Psoas muscle (tissue), 8 donors: ENCODE measurements around the gene PPARG. TPM values are rescaled to one million over a fixed set of nuclear protein-coding genes. Genes with fewer than 3 reads are reported as not detected.
"Not testable (repeated sequence)": the region's sequence is repeated elsewhere in the genome, so short reads cannot be mapped to it uniquely, and the experiment has no call there.

Experiments
- ATAC-seq, 4 donors: fragments of 200-7000 bp; cut with Tn5 transposase; one replicate each; pipeline ENCODE4 v1.9.1; 2020; ENCODE audit warnings: moderate library complexity in 3 of 4, mild to moderate bottlenecking in 2 of 4
- DNase-seq, 2 donors: peaks; one replicate each; pipeline ENCODE4 v3.0.0-alpha.2; 2020
- H3K27ac ChIP-seq: fragments of 200-600 bp; one replicate; pipeline ENCODE4 v1.8.0; 2022
- H3K27me3 ChIP-seq, 3 donors: fragments of 200-600 bp in 1 of 3; one replicate each; pipeline versions ENCODE4 v1.6.1 to v1.8.0; 2013 to 2022; ENCODE audit warnings: low read length in 2 of 3, mild to moderate bottlenecking in 2 of 3, moderate library complexity in 1 of 3; ENCODE audit not compliant: insufficient read depth in 3 of 3
- H3K36me3 ChIP-seq, 2 donors: fragments of 200-600 bp in 1 of 2; one replicate each; pipeline versions ENCODE4 v1.6.1 to v1.8.0; 2013 to 2022; ENCODE audit warnings: low read depth in 1 of 2, mild to moderate bottlenecking in 1 of 2, moderate library complexity in 1 of 2; ENCODE audit not compliant: insufficient read depth in 1 of 2
- H3K4me1 ChIP-seq: fragments of 200-600 bp; one replicate; pipeline ENCODE4 v1.8.0; 2022
- H3K4me3 ChIP-seq: fragments of 200-600 bp; one replicate; pipeline ENCODE4 v1.8.0; 2022; ENCODE audit warnings: mild to moderate bottlenecking
- H3K9me3 ChIP-seq: fragments of 200-600 bp; one replicate; pipeline ENCODE4 v1.8.0; 2022
- CTCF ChIP-seq: fragments of 200-600 bp; IDR thresholded peaks from one replicate; pipeline ENCODE4 v1.8.0; 2022; ENCODE audit warnings: antibody characterized with exemption
- WGBS, 3 donors: extraction: QIAGEN DNeasy Blood & Tissue Kit; methylation state at CpG; one replicate each; pipeline versions ENCODE4 v1.1.6 to v1.1.7; 2013; 5-methylcytosine and 5-hydroxymethylcytosine counted together
- intact Hi-C, 2 donors: fragments of 100-400 bp; cut with DNase I; formaldehyde crosslinking; loops; one replicate each; pipeline versions ENCODE4 v1.11.0 to v1.14.2; 2022
- polyA plus RNA-seq, 3 donors: library from polyadenylated mRNA; stranded (reverse); fragments of 200-250 nt; gene quantifications; one replicate each; pipeline ENCODE4 v1.2.3, GENCODE V29; 2013
- total RNA-seq, 4 donors: library from RNA; stranded (reverse); fragmentation: NEBNext Ultra II Directional in 2 of 4; extraction: Animal tissue kit (Norgen Biotek cat#: 25700) in 2 of 4; gene quantifications; one replicate each; pipeline versions ENCODE4 v1.2.1 to v1.2.4, GENCODE V29; 2021 to 2023
- donor health status: healthy with polysubstance abuse.
- donor health status: DM: no; HTN: no; CAD: no; lungs with moderate emphysema.
- donor health status: Bipolar disorder and iron deficiency.
- donor health status: healthy.
- donor health status: DM: yes; HTN: yes; CAD: no.
- donor health status: DM: no; HTN: no; CAD: no.
- donor health status: DM: no; HTN: no; CAD: no.
- donor health status: DM: yes; HTN: yes; CAD: no.

The PPARG gene
- total and polyA plus RNA-seq, 7 donors: 3.1 to 6.8 (median 4.3) TPM

DNA sequence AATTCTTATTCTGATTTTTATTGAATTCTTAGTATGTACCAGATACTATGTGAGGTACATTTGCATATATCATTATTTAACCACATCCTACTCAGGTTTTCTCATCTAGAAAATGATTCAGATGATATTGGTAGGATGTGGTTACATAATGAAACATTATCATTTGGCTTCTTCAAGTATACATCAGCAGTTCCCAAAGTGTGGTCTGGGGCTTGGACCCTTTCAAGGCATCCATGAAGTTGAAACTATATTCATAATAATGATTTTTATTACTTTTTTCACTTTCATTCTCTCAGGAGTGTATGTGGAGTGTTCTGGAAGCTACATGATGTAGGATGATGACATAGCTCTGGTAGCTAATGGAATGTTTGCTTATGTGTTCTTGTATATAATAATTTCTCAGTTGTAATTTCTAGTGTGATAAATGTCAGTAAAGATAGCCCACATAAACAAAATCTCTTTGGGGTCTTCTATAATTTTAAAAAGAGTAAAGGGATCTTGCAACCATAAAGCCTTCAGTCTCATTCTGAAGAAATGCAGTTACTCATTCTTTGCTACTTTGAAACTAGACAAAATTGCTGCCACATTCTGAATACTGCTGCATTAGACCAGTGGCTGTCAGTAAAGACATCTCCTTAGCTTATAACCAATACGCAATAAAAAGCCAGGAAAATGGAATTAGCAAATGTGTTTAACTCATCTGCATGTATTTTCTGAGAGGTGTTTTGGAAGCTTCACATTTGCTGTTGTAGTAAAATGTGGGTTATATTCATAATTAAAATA lies 95.8 kb downstream of the PPARG start:
- no peak overlapping the region for H3K4me3 ChIP-seq
- H3K27ac ChIP-seq: no peak overlapping the region
- H3K4me1 ChIP-seq: no peaks in the 10 kb centered on the region
- intact Hi-C loops: no loop called here
- peaks cover 0 to 11% (median 0%) of the 10 kb centered on the region in 3 donors for H3K27me3 ChIP-seq
- WGBS, 3 donors: 88 to 94% (median 90%) methylated on average over 1 of the region's 1 CpG
- TF ChIP-seq CTCF: no peak
- no peak for ATAC-seq
- no peak for DNase-seq
- no peaks in the 10 kb centered on the region for H3K9me3 ChIP-seq
- no peaks in the 10 kb centered on the region for H3K36me3 ChIP-seq

- H3K4me3 ChIP-seq, ATAC-seq: not testable (repeated sequence)
These were observed 97.8 kb downstream of the PPARG start for GRCh38 chr3:12386514-12387291.

GRCh38 chr3:12388185-12388584 lies 99.3 kb downstream of the PPARG start:
- peaks cover 0 to 30% (median 0%) of the 10 kb centered on the region in 3 donors for H3K27me3 ChIP-seq
- intact Hi-C loops: no loop called here
- no peaks in the 10 kb centered on the region for H3K9me3 ChIP-seq
- 77 to 86% (median 79%) methylated on average over 1 of the region's 1 CpG for WGBS, 3 donors
- no peak for DNase-seq
- H3K4me1 ChIP-seq: no peaks in the 10 kb centered on the region
- H3K4me3 ChIP-seq: no peak overlapping the region
- ATAC-seq: no peak
- no peak overlapping the region for H3K27ac ChIP-seq
- no peak for TF ChIP-seq CTCF
- H3K36me3 ChIP-seq: no peaks in the 10 kb centered on the region

More at GRCh38 chr3:12386514-12387291, 97.8 kb downstream of the PPARG start:
- H3K36me3 ChIP-seq, intact Hi-C loops, H3K9me3 ChIP-seq, H3K27ac ChIP-seq, H3K4me1 ChIP-seq, DNase-seq: not testable (repeated sequence)
- WGBS, 3 donors: 88 to 92% (median 90%) methylated on average over 4 of the region's 4 CpGs
- H3K27me3 ChIP-seq: peaks cover 0 to 20% (median 0%) of the 10 kb centered on the region in 3 donors

GRCh38 chr3:12392101-12392878 lies 103.4 kb downstream of the PPARG start:
- Histone ChIP-seq H3K36me3 (no peaks in the 10 kb centered on the region), H3K27ac (no peak overlapping the region), H3K9me3 (no peaks in the 10 kb centered on the region), H3K4me1 (peaks cover 4% of the 10 kb centered on the region), H3K27me3 (peaks cover 0 to 30% (median 2%) of the 10 kb centered on the region in 3 donors), H3K4me3 (no peak overlapping the region)
- ATAC-seq (no peak), DNase-seq (no peak)
- no peak for TF ChIP-seq CTCF
- intact Hi-C loops: no loop called here
- WGBS, 3 donors: 28 to 36% (median 30%) methylated on average over 8 of the region's 8 CpGs
